Common myeloid progenitor, CD34-positive (primary cell): ENCODE results near the gene KRTAP10-3.

Experiments
- CTCF ChIA-PET: fragments of 350-600 bp; sonication (Branson Sonifier 250); formaldehyde crosslinking; loops from one replicate; lab custom pipeline; 2021; ENCODE audit warnings: antibody characterized with exemption; lab: Charles Lee
- POLR2A ChIA-PET: fragments of 350-600 bp; sonication (Branson Sonifier 250); formaldehyde crosslinking; loops from one replicate; lab custom pipeline; 2021; ENCODE audit warnings: antibody characterized with exemption; lab: Charles Lee
- DNase-seq, 3 donors: peaks; one replicate each; pipeline versions ENCODE4 v3.0.0 to v3.0.0-alpha.2; 2013
- H3K27ac ChIP-seq, 2 experiments: 1 replicate in 1 of 2; 2 replicates in 1 of 2; pipeline ENCODE4 v1.7.0; 2013; ENCODE audit warnings: inconsistent platforms in 2 of 2, low read length in 2 of 2, mild to moderate bottlenecking in 2 of 2, low read depth in 1 of 2, moderate library complexity in 1 of 2; ENCODE audit not compliant: severe bottlenecking in 2 of 2, insufficient read depth in 1 of 2, poor library complexity in 1 of 2
- H3K27me3 ChIP-seq, 5 experiments: replicated peaks in 2 of 5; 1 replicate in 3 of 5; 2 replicates in 2 of 5; pipeline versions ENCODE4 v1.6.1 to v1.7.0; 2013; ENCODE audit warnings: low read length in 4 of 5, mild to moderate bottlenecking in 2 of 5, moderate library complexity in 2 of 5, inconsistent platforms in 1 of 5; ENCODE audit not compliant: insufficient read depth in 5 of 5, control insufficient read depth in 4 of 5
- H3K36me3 ChIP-seq, 4 experiments: 1 replicate in 2 of 4; 2 replicates in 2 of 4; pipeline versions ENCODE4 v1.6.1 to v1.7.0; 2013; ENCODE audit warnings: low read length in 3 of 4, control low read depth in 1 of 4, mild to moderate bottlenecking in 1 of 4; ENCODE audit not compliant: control insufficient read depth in 4 of 4, insufficient read depth in 4 of 4
- H3K4me1 ChIP-seq, 4 experiments: 1 replicate in 3 of 4; 2 replicates in 1 of 4; pipeline versions ENCODE4 v1.6.1 to v1.7.1; 2013; ENCODE audit warnings: low read length in 3 of 4, mild to moderate bottlenecking in 3 of 4, control low read depth in 1 of 4, inconsistent platforms in 1 of 4, moderate library complexity in 1 of 4; ENCODE audit not compliant: control insufficient read depth in 4 of 4, insufficient read depth in 4 of 4; ENCODE audit errors: control extremely low read depth in 1 of 4
- H3K4me3 ChIP-seq, 7 experiments: 1 replicate in 4 of 7; 2 replicates in 3 of 7; pipeline versions ENCODE4 v1.5.1 to v1.7.0; 2013; ENCODE audit warnings: mild to moderate bottlenecking in 7 of 7, low read length in 6 of 7, moderate library complexity in 6 of 7, inconsistent platforms in 2 of 7, low read depth in 2 of 7, control low read depth in 1 of 7; ENCODE audit not compliant: insufficient read depth in 4 of 7, control insufficient read depth in 1 of 7; ENCODE audit errors: extremely low read depth in 1 of 7
- H3K9me3 ChIP-seq, 5 experiments: 1 replicate in 4 of 5; 2 replicates in 1 of 5; pipeline versions ENCODE4 v1.6.1 to v1.7.1; 2013; ENCODE audit warnings: low read length in 4 of 5, mild to moderate bottlenecking in 2 of 5, inconsistent platforms in 1 of 5, low read depth in 1 of 5, moderate library complexity in 1 of 5; ENCODE audit not compliant: control insufficient read depth in 4 of 5, insufficient read depth in 2 of 5; ENCODE audit errors: control extremely low read depth in 1 of 5
- WGBS: methylation state at CpG from one replicate; pipeline ENCODE4 v1.1.5; 2013; ENCODE audit not compliant: insufficient coverage; 5-methylcytosine and 5-hydroxymethylcytosine counted together

KRTAP10-3 gene

DNA sequence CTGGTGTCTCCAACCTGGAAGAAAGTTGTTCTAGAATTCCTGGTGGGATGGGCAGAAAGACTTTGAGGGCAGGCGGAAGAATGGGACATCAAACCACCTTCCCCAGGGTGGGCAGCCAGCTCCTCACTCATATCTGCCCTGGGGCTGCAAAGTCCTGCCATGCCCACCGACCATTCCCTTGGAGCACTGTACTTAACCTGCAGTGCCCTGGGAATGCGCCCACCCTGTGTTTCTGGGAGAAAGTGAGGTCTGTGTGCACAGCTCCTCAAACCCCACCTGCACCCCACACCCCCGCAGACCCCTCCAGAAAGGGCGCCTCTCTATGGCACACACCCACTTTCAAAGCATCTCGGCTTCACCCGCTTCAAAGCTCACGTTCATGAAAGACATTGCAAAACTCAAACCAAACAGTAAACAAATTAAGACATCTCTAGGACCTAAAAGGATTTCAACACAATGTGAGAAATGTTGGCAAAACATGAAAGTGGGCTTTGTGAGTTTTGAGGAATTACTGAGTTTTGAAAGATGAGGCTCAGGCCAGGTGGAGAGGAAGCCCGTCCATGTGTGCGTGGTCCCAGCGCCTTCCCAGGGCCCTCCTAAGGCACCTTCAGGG, 43.7 kb downstream of the KRTAP10-3 start:
- no peaks in the 10 kb centered on the region for H3K36me3 ChIP-seq
- ChIA-PET CTCF (interaction anchor here (1.6 kb wide), 1 partner anchor 279 kb away, joined by 5 read pairs; no protein-coding TSS in a partner anchor), POLR2A (no interaction called here)
- DNase-seq = no peak
- H3K4me3 ChIP-seq = no peak overlapping the region
- peaks cover 0 to 5% (median 0%) of the 10 kb centered on the region in 5 experiments for H3K27me3 ChIP-seq
- WGBS = 92% methylated on average over 6 of the region's 11 CpGs
- no peak overlapping the region for H3K27ac ChIP-seq
- peaks cover 0 to 12% (median 8%) of the 10 kb centered on the region in 4 experiments for H3K4me1 ChIP-seq
- H3K9me3 ChIP-seq = peaks cover 0 to 2% (median 0%) of the 10 kb centered on the region in 5 experiments

DNA sequence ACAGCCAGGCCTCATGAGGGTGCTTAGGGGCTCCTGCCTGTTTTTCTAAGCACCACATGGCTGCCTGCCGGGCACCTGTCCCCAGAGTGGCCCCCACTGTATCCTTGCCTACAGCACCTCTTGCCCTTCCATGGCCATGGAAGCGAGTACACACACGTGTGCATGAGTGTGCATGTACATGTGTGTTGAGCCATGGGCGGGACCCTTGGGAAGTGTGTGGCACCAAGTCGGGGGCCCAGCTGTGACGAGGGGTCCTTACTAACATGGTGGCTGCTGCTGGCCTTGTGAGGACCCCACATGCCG, 44.4 kb downstream of the KRTAP10-3 start:
- no peak overlapping the region for H3K4me3 ChIP-seq
- peaks cover 0 to 15% (median 8%) of the 10 kb centered on the region in 4 experiments for H3K4me1 ChIP-seq
- no peak for DNase-seq
- WGBS = 98% methylated on average over 7 of the region's 7 CpGs
- CTCF ChIA-PET = interaction anchor here (1.6 kb wide), 1 partner anchor 279 kb away, joined by 5 read pairs; no protein-coding TSS in a partner anchor
- peaks cover 0 to 2% (median 0%) of the 10 kb centered on the region in 5 experiments for H3K9me3 ChIP-seq
- POLR2A ChIA-PET = no interaction called here
- no peak overlapping the region for H3K27ac ChIP-seq
- H3K36me3 ChIP-seq = no peaks in the 10 kb centered on the region
- peaks cover 0 to under 1% (median 0%) of the 10 kb centered on the region in 5 experiments for H3K27me3 ChIP-seq

GRCh38 chr21:44513389-44514217, 45.0 kb downstream of the KRTAP10-3 start:
- POLR2A ChIA-PET = no interaction called here
- CTCF ChIA-PET = interaction anchor here (0.9 to 1.6 kb wide), 4 partner anchors 276 to 287 kb away, joined by 3 to 5 read pairs (median 4); no protein-coding TSS in a partner anchor

GRCh38 chr21:44512496-44513388, 45.9 kb downstream of the KRTAP10-3 start:
- ChIA-PET POLR2A (no interaction called here), CTCF (interaction anchor here (0.9 to 3.1 kb wide), 5 partner anchors 277 to 625 kb away, joined by 3 to 36 read pairs (median 3); no protein-coding TSS in a partner anchor)
- WGBS = 92% methylated on average over 19 of the region's 21 CpGs
- Histone ChIP-seq H3K9me3 (peaks cover 0 to 2% (median 0%) of the 10 kb centered on the region in 5 experiments), H3K27ac (no peak overlapping the region), H3K4me3 (no peak overlapping the region), H3K27me3 (no peaks in the 10 kb centered on the region), H3K4me1 (peaks cover 0 to 15% (median 8%) of the 10 kb centered on the region in 4 experiments), H3K36me3 (no peaks in the 10 kb centered on the region)
- no peak for DNase-seq

More at GRCh38 chr21:44513389-44514217, 45.0 kb downstream of the KRTAP10-3 start:
- no peak for DNase-seq
- H3K9me3 ChIP-seq = peaks cover 0 to 2% (median 0%) of the 10 kb centered on the region in 5 experiments
- H3K27ac ChIP-seq = no peak overlapping the region
- H3K4me3 ChIP-seq = no peak overlapping the region
- WGBS = 100% methylated on average over 10 of the region's 15 CpGs
- H3K36me3 ChIP-seq = no peaks in the 10 kb centered on the region
- H3K4me1 ChIP-seq = peaks cover 0 to 15% (median 8%) of the 10 kb centered on the region in 4 experiments
- H3K27me3 ChIP-seq = no peaks in the 10 kb centered on the region

- POLR2A ChIA-PET = no interaction called here
- no peak overlapping the region for H3K27ac ChIP-seq
Measured at GRCh38 chr21:44511938-44512275, 46.7 kb downstream of the KRTAP10-3 start.

GRCh38 chr21:44511219-44511937, 47.2 kb downstream of the KRTAP10-3 start:
- 94% methylated on average over 9 of the region's 11 CpGs for WGBS

More at GRCh38 chr21:44511938-44512275, 46.7 kb downstream of the KRTAP10-3 start:
- H3K4me3 ChIP-seq = no peak overlapping the region
- H3K36me3 ChIP-seq = no peaks in the 10 kb centered on the region
- peaks cover 0 to 15% (median 8%) of the 10 kb centered on the region in 4 experiments for H3K4me1 ChIP-seq
- WGBS = 97% methylated on average over 7 of the region's 8 CpGs
- CTCF ChIA-PET = interaction anchor here (0.9 to 3.1 kb wide), 3 partner anchors 282 to 626 kb away, joined by 3 to 36 read pairs (median 10); partner anchors contain the start of gene UBE2G2
- H3K27me3 ChIP-seq = no peaks in the 10 kb centered on the region
- DNase-seq = no peak
- no peaks in the 10 kb centered on the region for H3K9me3 ChIP-seq

More at GRCh38 chr21:44511219-44511937, 47.2 kb downstream of the KRTAP10-3 start:
- peak in 1 of 3 donors; percentile 7 for DNase-seq
- CTCF ChIA-PET = interaction anchor here (0.8 to 3.1 kb wide), 11 partner anchors 9 to 627 kb away, joined by 3 to 36 read pairs (median 3); partner anchors contain the start of gene UBE2G2
- Histone ChIP-seq H3K36me3 (no peaks in the 10 kb centered on the region), H3K27me3 (no peaks in the 10 kb centered on the region), H3K9me3 (no peaks in the 10 kb centered on the region), H3K4me3 (peak overlapping the region in 2 of 7 experiments; percentile 69 to 79), H3K4me1 (peaks cover 0 to 15% (median 8%) of the 10 kb centered on the region in 4 experiments), H3K27ac (no peak overlapping the region)
- POLR2A ChIA-PET = no interaction called here
